Stimulated activated CD8-positive, alpha-beta memory T cell treated with anti-CD3 and anti-CD28 coated beads, Interleukin-4, amount 100 ng/mL, for 24 hours (primary cell): ENCODE results near the gene RNGTT.
"Not testable (repeated sequence)": the region's sequence is repeated elsewhere in the genome, so short reads cannot be mapped to it uniquely, and the experiment has no call there.

ENCODE experiments used
- DNase-seq: peaks from one replicate; pipeline ENCODE4 v3.0.0-alpha.2; 2020; ENCODE audit warnings: low read depth

Gene RNGTT

GRCh38 chr6:88970301-88970700 lies 6.9 kb upstream of the RNGTT start:
- no peak for DNase-seq

- DNase-seq: not testable (repeated sequence)
Measured at GRCh38 chr6:88969255-88969654, 5.8 kb upstream of the RNGTT start.

GRCh38 chr6:88967891-88968290 lies 4.5 kb upstream of the RNGTT start:
- no peak for DNase-seq

GRCh38 chr6:88965691-88966090 lies 2.3 kb upstream of the RNGTT start:
- no peak for DNase-seq

- no peak for DNase-seq
Measured at GRCh38 chr6:88964509-88964908, 1.1 kb upstream of the RNGTT start.

GRCh38 chr6:88958842-88959241 lies 4.6 kb downstream of the RNGTT start:
- DNase-seq: no peak

- DNase-seq: no peak
Measured at GRCh38 chr6:88953550-88954386, 9.7 kb downstream of the RNGTT start.

- no peak for DNase-seq
Measured at GRCh38 chr6:88952065-88952704, 11.2 kb downstream of the RNGTT start.

GRCh38 chr6:88945415-88946008 lies 17.9 kb downstream of the RNGTT start:
- no peak for DNase-seq

GRCh38 chr6:88933521-88933920 lies 29.9 kb downstream of the RNGTT start:
- DNase-seq: no peak

- DNase-seq: not testable (repeated sequence)
Measured at GRCh38 chr6:88932019-88932418, 31.4 kb downstream of the RNGTT start.

GRCh38 chr6:88922775-88923548 lies 40.5 kb downstream of the RNGTT start:
- DNase-seq: no peak

GRCh38 chr6:88921734-88922133 lies 41.7 kb downstream of the RNGTT start:
- no peak for DNase-seq

GRCh38 chr6:88920774-88921733 lies 42.4 kb downstream of the RNGTT start:
- DNase-seq: no peak

GRCh38 chr6:88920088-88920487 lies 43.3 kb downstream of the RNGTT start:
- DNase-seq: no peak

GRCh38 chr6:88919032-88919431 lies 44.4 kb downstream of the RNGTT start:
- DNase-seq: no peak

- no peak for DNase-seq
Measured at GRCh38 chr6:88916615-88917208, 46.7 kb downstream of the RNGTT start.

GRCh38 chr6:88914895-88915598 lies 48.4 kb downstream of the RNGTT start:
- no peak for DNase-seq

GRCh38 chr6:88914180-88914579 lies 49.2 kb downstream of the RNGTT start:
- no peak for DNase-seq

GRCh38 chr6:88913471-88913870 lies 49.9 kb downstream of the RNGTT start:
- no peak for DNase-seq
